HG02763 (cell line): ENCODE results near the gene OTOA.
A peak's percentile ranks its signal among the peaks of the same experiment; 100 is the strongest.
"Not testable (repeated sequence)": the region's sequence is repeated elsewhere in the genome, so short reads cannot be mapped to it uniquely, and the experiment has no call there.

Experiments
- ATAC-seq: cut with Tn5 transposase; IDR thresholded peaks from one replicate; pipeline ENCODE4 v1.9.1; 2021; ENCODE audit warnings: mild to moderate bottlenecking, moderate library complexity; ENCODE audit not compliant: unreplicated experiment

Gene OTOA

DNA sequence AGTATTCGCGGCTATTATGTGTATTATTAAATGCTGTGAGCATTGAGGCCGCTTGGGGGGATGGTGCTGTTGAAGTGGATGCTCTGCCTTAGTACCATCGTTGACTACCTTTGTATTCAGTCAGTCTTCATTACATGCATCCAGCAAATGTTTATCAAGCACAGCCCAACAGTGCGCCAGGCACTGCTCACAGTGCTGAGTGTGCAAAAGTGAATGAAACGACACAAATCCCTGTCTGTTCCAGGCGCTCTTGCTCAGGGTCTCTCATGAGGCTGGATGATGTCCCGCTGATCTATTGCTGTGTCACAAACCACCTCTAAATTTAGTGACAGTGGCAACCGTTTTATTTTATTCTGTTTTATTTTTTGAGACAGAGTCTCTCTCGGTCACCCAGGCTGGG, 53.8 kb downstream of the OTOA start:
- ATAC-seq = no peak

DNA sequence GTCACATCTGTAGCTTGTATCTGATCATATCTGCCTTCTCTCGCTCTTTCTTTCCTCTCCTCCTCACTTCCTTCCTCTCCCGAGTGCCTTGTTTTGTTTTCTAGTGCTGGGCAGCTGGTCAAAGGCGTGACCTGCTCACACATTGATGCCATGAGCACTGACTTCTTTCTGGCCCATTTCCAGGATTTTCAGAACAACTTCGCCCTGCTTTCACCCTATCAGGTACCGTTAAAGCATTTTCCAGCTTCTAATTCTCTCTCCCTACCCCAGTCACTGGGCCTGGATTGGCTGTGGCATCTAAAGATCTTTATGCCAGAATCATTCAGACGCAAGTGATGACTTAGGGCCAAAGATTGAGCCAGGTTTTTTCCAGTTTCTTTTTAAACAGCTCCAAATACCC, 55.5 kb downstream of the OTOA start:
- no peak for ATAC-seq

DNA sequence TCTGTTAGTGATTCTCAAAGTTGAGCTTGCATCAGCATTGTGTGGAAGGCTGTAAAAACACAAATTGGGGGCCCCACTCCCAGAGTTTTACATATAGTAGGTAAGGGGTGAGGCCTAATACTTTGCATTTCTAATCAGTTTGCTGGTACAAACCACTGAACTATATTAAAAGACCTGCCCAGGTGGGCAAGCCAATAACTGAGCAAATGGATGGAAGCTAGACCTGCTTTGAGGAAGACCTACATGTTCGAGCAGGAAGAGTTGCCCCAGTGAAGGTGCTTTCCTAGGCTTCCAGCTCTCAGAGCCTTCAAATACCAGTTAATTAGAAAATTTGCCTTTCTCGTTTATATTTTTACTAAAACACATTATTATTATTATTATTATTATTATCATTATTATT, 56.8 kb downstream of the OTOA start:
- ATAC-seq = no peak

DNA sequence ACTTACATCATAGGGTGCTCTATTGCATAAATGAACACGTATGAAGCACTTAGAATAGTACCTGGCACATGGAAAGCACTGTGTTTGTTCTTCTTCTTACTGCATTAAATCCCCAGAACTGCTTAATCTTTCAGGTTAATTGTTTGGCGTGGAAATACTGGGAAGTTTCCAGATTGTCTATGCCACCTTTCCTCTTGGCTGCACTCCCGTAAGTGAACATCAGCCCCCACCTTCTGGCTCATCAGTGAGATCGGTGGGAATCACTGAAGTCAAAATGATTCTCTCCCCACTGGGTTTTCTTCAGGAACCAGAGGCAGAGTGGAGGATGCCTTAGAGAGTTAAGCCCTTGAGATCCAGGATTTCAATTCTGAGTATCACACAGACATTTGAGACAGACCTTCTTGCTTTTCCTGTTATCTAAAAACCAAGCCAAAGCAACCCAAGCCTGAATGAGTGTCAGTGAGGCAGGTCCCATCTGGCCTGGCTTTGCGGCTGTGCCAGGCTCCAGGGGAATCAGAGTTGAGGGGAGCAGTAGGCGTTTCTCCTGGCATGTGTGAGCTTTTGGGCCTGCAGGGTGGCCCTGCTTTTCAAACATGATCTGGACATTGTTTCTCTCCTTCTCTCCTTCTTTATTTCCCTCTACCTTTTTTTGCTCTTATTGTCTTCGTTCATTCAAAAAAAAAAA, 59.1 kb downstream of the OTOA start:
- ATAC-seq = no peak

DNA sequence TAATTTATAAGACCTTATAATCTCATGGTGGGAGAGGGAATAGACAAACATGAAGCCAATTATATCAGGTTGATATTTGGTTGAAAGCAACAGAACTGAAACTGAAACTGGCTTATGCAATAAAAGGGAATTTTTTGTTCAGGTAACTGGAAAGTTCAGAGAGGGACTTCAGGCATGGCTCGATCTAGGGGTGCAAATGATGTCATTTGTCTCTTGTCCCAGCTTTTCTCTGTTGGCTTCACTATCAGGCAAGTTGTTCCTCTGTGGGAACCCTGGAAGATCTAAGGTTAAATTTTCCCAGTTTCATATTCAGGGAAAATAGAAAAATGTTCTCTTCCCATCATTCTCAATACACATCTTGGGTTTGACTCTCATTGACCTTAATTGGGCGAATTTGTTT, 59.8 kb downstream of the OTOA start:
- no peak for ATAC-seq

DNA sequence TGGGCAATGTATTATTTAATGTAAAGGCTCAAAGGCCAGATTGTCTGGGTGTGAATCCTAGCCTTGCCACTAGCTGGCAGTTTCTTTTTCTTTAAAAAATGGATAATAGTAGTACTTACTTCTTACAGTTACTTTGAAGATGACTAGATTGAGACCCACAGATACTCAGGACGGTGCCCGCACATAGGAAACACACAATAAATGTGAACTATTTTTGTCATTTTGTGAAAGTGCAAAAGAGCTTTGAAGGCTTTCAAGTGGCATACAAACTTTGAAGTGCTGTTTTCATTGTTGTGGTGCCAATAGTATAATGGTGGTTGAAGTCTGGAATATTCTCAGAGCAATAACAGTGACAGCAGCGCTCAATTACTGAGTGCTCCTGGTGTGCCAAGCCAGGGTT, 63.6 kb downstream of the OTOA start:
- ATAC-seq = no peak

DNA sequence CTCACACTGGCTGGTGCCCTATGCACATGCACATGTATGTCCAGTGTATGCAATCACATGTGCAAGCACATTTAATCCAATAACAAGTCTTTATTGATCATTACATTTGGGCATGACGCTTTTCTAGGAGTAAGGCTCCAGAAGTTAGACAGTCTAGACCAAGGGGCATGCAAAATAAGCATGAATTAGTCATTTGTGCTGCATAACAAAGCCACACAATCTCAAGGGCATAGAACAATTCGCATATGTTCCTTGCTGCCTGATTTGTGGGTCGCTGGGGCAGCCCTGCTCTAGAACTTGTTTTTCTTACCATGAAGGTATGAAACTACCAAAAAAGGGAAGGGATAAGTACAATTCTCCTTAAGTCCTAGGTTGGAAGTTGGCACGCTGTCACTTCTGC, 67.5 kb downstream of the OTOA start:
- ATAC-seq = not testable (repeated sequence)

DNA sequence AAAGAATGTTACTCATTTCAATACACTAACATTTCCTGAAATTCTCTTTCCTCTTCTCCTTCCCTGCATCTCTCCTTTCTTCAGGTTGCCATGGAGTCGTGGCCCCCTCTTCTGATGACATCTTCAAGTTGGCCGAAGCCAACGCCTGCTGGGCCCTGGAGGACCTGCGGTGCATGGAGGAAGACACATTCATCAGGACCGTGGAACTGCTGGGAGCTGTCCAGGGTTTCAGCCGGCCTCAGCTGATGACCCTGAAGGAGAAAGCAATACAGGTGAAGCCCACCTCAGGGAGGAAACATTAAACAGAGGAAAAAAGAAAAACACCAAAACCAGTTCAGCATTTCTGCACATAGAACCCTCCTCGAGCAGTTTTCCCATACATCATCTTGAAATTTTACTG, 76.9 kb downstream of the OTOA start:
- ATAC-seq = not testable (repeated sequence)

DNA sequence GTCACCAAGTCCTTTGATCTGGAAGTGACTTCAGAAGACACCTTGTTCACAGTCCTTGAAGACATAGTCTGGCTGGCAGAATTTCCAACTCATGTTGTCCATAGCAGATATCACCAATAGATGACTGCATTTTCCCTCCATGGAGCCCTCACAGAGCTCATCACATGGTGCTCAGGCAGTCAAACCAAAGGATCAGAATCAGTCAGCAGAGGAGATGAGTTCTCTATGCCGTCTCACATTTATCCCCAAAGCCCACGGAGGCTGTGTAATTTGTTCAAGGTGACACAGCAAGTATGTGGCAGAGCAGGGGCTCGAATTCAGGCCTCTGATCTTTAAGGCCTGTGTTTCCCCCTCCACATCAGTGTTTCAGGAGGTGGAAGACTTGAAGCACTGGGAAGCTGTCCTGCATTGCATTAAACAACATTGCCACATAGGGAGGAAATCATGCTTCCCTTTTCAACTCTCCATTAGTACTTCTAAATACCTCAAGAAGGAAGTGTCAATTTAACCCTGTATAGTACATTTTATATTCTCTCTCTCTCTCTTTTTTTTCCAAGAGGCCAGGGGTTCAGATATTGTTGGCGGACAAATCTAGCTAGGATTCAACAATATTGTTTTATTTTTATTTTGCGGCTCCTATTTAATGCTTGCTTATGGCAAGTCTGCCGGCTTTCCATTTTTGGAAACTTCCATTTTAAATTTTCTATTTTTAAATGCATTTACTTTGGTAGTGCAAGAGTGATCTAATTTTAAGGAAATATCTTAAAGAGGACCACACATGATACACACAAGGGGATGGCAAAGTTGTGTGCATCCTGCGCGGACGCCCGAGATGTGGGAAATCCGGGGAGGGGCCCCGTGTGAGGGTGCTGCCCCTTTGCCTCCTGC, 92.7 kb downstream of the OTOA start:
- ATAC-seq = not testable (repeated sequence)

DNA sequence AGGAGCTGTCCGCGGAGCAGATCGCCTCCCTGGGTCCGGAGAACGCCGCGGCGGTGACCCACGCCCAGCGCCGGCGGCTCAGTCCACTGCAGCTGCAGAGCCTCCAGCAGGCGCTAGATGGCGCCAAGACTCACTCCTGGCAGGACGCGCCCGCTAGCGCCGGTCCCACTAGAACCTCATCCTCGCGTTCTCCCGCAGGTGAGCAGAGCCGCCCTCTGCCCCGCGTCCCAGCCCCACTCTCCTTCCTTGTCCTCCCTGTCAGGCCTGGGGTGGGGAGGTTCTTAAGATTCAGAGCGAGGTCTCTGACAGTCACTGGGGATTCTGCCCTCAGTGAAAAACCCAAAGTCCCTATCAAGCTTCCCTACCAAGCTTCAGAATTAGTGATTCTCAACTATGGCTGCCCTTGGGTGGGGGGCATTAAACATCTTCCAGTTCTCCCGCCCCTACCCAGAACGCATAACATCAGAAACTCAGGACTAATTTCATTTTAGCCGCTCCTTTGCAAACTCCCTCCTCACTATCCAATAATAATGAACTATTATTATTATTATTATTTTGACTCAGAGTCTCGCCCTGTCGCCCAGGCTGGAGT, 93.4 kb downstream of the OTOA start:
- peak; percentile 82 for ATAC-seq

DNA sequence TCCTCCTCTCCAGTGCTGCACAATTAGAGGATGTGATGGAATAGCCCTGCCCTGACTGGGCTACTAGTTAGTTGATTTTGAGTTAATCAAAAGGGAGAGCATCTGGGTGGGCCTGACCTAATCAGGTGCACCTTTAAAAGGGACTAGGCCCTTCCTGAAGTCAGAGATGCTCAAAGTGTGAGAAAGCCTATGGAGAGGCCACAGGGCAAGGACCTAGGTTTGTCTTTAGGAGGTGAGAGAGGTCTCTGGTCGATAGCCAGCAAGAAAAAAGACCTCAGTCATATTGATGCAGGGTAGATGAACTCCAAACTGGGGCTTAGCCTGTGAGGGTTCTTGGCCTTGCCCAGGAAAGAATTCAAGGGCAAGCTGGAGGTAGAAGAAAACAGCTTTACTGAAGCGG, 104.5 kb downstream of the OTOA start:
- not testable (repeated sequence) for ATAC-seq

DNA sequence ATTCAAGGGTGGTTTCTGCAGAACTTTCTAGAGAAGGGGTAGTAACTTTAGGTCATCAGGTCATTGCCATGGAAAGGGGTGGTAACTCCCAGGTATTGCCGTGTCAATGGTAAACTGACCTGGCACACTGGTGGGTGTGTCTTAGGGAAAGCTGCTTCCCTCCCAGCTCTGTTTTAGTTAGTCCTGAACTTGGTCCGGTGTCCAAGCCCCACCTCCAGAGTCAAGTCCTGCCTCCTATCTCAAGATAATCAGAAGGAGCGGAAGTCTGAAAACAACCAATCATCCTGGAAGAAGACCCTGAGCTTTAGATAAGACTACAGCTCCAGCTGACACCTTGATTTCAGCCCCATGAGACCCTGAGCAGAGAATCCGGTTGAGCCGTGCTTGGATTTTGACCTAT, 105.0 kb downstream of the OTOA start:
- not testable (repeated sequence) for ATAC-seq

DNA sequence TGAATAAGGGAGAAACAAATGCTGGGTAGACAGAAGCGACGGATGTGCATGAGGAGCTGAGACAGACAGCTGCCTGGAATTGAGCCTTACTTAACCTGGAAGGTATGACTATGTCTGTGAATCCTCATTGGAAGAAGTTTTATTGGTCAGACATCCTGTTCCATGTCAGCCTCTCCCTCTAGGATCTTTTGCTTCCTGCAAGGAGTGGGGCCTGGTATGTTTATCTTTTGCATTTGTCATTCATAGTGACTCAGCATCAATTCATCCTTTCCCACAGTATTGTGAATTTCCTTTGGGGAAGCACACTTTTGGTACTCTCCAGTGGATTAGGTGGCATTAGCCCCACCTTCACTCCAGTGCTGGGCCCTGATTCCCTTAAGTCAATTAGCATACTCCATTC, 105.5 kb downstream of the OTOA start:
- not testable (repeated sequence) for ATAC-seq

DNA sequence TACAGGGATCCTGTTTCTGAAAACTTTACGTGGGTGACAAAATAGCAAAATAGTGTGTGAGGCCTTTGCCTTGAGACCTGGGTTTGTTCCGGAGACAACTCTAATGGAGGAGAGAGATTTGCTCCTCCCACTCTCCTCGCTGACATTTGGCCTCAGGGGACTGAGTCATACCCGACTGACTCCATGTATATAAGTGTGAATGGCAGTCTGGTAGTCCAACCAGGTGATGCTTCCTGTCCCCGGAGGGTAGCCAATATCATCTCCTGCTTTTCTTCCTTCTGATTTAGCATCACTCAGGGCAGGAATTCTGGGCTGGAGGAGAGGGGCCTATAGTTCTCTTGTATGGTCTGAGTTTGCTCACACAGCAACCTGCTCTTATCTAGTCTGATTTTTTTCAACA, 106.8 kb downstream of the OTOA start:
- not testable (repeated sequence) for ATAC-seq

DNA sequence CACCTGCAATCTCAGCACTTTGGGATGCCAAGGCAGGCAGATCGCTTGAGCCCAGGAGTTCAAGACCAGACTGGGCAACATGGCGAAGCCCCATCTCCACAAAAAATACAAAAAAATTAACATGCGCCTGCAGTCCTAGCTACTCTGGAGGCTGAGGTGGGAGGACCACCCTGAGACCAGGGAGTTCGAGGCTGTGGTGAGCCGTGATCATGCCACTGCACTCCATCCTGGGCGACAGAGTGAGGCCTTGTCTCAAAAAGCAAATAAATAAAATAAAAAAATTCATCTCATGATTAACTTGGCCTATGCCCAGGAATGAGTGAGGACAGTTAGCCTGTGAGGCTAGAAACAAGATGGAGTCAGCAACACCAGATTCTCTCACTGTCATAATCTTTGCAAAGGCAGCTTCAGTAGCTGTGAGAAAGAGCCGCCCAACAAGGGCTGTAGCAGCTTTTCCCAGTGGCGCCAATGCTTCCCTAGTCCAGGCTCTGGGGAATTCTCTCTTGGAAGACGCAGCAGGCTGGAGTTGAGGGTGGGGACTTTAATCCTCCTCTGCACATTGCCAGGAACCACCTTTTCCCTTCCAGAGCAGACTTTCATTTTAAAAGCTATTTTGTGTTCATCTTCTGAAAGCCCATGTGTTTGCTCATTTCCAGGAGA, 108.9 kb downstream of the OTOA start:
- ATAC-seq = not testable (repeated sequence)

DNA sequence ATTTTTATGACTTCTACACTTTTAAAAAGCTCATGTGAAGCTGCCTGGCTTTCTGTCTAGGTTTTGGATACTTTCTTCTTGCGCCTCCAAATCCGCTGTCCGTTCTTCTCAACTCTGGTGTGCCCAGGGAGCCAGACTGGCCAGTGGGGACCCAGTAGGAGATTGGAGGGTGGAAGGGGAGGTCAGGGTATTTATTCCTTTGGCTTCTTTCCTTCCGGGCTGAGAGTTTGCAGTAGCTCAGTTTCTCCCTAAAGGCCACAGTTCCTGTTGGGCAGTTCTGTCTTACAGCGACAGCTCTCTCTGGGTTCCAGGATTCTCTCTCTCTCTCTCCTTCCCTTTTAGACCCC, 109.4 kb downstream of the OTOA start:
- not testable (repeated sequence) for ATAC-seq

DNA sequence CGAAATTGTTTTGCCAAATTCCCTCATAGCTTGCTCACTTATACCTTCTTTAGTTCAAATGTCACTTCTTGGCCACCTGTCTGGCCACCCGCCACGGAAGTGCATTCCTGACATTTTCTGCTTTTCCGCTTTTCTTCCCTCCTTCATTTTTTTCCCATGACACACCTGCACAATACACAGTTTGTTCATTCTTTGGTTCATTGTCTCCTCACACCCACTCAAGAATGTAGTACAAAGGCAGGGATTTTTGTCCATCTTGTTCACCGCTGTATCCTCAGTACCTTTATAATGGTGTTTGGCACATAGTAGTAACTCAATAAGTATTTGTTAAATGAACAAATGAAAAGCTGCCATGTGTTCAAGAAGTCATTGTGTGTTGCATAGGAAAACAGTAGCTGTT, 116.8 kb downstream of the OTOA start:
- ATAC-seq = not testable (repeated sequence)

DNA sequence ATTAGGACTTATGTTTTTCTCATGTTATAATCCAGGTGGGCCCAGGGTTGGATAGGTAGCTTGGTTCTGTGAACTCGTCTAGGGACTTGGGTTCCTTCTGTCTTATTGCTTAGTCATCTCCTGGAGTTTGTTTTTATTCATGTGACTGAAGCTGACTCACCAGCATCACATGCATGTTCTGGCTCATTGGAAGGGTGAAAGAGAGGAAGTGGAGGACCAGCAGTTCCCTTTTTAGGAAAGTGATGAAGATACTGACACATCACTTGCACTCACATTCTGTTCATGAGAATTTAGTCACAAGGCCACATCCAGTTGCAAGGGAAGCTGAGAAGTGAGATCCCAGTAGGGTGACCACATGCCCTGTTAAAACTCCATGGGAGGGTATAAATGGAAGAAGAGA, 126.7 kb downstream of the OTOA start:
- ATAC-seq = not testable (repeated sequence)

DNA sequence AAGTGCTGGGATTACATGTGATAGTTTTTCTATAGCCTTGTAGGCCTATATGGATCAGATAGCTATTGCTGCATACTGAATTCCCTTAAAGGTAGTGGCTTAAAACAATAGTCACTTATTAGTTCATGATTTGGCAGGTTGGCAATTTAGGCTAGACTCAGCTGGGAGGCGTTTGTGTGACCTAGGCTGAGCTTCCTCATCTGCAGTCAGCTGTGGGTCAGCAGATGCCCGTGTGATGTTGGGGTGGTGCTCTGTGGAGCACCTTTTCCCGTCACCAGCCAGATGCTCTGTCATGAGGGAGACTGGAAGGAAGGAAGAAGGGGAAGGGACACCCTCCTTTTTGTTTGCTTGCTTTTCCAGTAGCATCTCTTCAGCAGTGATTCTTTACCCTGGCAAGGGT, 129.5 kb downstream of the OTOA start:
- ATAC-seq = not testable (repeated sequence)

DNA sequence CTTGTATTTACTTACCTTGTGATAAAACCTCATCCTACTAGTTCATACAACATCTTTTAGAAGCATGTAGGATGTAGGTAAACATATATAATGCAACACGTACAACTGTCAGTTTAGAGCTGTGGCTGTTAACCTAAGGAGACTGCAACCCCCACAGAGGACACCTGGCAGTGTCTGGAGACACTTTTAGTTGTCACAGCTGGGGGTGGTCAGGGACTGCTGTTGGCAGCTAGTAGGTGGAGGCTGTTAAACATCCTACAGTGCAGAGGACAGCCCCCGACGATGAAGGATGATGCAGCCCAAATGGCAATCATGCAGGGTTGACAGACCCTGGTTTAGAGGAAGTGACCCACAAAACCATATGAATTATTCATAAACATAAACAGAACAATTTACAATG, 134.8 kb downstream of the OTOA start:
- not testable (repeated sequence) for ATAC-seq
